K562 treated with DMSO at 1 percent for 24 hours (cell line): ENCODE measurements around the gene ZDHHC6. TPM values are rescaled to one million over a fixed set of nuclear protein-coding genes. Genes with fewer than 3 reads are reported as not detected.

Experiments used
- total RNA-seq: library from RNA; unstranded; fragments of 300-600 nt; gene quantifications from 2 replicates; pipeline ENCODE4 v1.2.3, GENCODE V29; 2022; ENCODE audit warnings: low read depth; ENCODE audit not compliant: insufficient read depth

The ZDHHC6 gene
- total RNA-seq = 4.5 and 5.0 TPM in 2 replicates

GRCh38 chr10:112446855-112447619, at the start of gene ZDHHC6, which contains the start of gene VTI1A:
TSS of gene ZDHHC6 (minus strand) at chr10:112446914. CDS start at chr10:112445436, 1,478 bp downstream.
TSS of gene VTI1A (plus strand) at chr10:112447215. CDS start at chr10:112447374, 159 bp downstream.

Other genes starting within 250 kb of the ZDHHC6 start
- not detected in 2 replicates for gene TECTB, start 163.5 kb downstream of the ZDHHC6 start, total RNA-seq
- 0.52 and 1.1 TPM in 2 replicates for gene ACSL5, start 72.8 kb downstream of the ZDHHC6 start, total RNA-seq
- 5.5 and 7.9 TPM in 2 replicates for gene VTI1A, start 301 bp upstream of the ZDHHC6 start, total RNA-seq